Endothelial cell of umbilical vein (primary cell): ENCODE results near the gene RASSF10.

Experiments used
- EZH2 ChIP-seq: IDR thresholded peaks from 2 replicates; pipeline ENCODE4 v1.6.1; 2012; ENCODE audit warnings: borderline replicate concordance, low read depth, mild to moderate bottlenecking, moderate library complexity, low read length, inconsistent platforms; ENCODE audit not compliant: severe bottlenecking
- POLR2A ChIP-seq: IDR thresholded peaks from 2 replicates; pipeline ENCODE4 v1.6.1; 2012; ENCODE audit warnings: low read depth, mild to moderate bottlenecking, control low read depth, low read length

DNA sequence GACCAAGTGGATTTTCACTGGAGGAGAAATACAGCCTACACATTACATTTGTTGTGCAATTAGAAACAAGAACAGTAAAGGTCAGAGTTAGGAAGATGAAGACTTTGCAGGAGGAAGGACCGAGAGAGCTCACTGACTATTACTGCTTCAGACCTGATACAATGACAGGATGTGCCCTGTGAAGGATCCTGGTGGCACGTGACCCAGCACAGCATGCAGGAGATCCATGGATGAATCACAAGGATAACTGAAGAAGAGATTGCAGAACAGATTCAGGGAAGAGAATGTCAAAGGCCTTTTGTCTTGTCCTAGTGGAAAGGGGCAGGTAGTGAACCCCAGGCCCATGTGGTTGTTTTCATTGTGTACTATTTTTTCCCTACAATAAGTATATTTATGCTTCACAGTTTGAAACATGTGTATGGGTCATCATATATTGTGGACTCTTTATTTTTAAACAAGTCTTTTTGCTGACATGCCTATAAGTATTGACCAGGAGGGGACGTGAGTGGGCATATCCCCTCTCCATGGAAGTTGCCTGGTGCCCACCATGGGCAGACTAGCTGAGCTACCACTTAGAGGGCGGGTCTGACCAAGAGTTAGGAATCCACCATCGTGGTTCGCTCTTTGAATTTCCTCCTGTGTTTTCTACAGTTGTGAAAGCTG, 44.3 kb downstream of the RASSF10 start:
- TF ChIP-seq POLR2A: no peak
- TF ChIP-seq EZH2: no peak
